Activated T-cell treated with anti-CD3 and anti-CD28 coated beads, Interleukin-2, amount 50 U/mL, for 4 hours (primary cell): ENCODE data around the gene ENDOV. TPM values are rescaled to one million over a fixed set of nuclear protein-coding genes. Genes with fewer than 3 reads are reported as not detected.

Experiments used
- ATAC-seq, 2 donors: fragments of 200-7000 bp; cut with Tn5 transposase; one replicate each; pipeline ENCODE4 v1.10.0; 2021
- DNase-seq: peaks from one replicate; pipeline ENCODE4 v3.0.0-alpha.2; 2020
- H3K27me3 Mint-ChIP-seq: one replicate; pipeline ENCODE4 v1.8.0; 2021; ENCODE audit warnings: low read depth, mixed read lengths
- H3K36me3 Mint-ChIP-seq: one replicate; pipeline ENCODE4 v1.8.0; 2022; ENCODE audit warnings: mixed read lengths; ENCODE audit not compliant: insufficient read depth
- H3K4me1 Mint-ChIP-seq: one replicate; pipeline ENCODE4 v1.8.0; 2021; ENCODE audit warnings: low read depth, mixed read lengths
- H3K4me3 Mint-ChIP-seq: one replicate; pipeline ENCODE4 v1.8.0; 2021; ENCODE audit warnings: mild to moderate bottlenecking, moderate library complexity, mixed read lengths
- H3K9me3 Mint-ChIP-seq: one replicate; pipeline ENCODE4 v1.8.0; 2021; ENCODE audit warnings: mixed read lengths
- total RNA-seq, 3 donors: library from RNA; stranded (reverse); gene quantifications; one replicate each; pipeline ENCODE4 v1.2.1, GENCODE V29; 2021

ENDOV gene
- total RNA-seq, 3 donors from 2014 or later: 11.2 to 12.9 (median 12.4) TPM

- Mint-ChIP-seq H3K36me3 (peaks cover 7% of the 10 kb centered on the region), H3K9me3 (no peaks in the 10 kb centered on the region), H3K27me3 (peaks cover 10% of the 10 kb centered on the region)
These were observed 1.4 kb downstream of the ENDOV start for GRCh38 chr17:80416260-80416939.

DNA sequence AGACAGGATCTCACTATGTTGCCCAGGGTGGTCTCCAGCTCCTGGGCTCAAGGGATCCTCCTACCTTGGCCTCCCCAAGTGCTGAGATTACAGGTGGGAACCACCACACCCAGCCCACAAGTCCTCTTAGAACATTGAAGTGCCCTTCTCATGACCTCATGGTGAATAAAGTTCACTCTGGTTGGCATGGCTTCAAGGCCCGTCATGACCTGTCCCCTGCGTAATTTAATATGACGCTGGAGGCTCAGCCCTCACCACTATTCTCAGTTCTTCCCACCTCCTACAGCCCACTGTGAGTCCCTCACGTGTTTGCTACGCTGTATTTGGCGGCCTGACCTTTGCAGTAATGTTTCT, 1.9 kb downstream of the ENDOV start:
- peaks cover 10% of the 10 kb centered on the region for H3K27me3 Mint-ChIP-seq
- H3K4me3 Mint-ChIP-seq: peak overlapping the region; percentile 86
- no peak for DNase-seq
- peaks cover 27% of the 10 kb centered on the region for H3K4me1 Mint-ChIP-seq
- ATAC-seq: no peak
- H3K9me3 Mint-ChIP-seq: no peaks in the 10 kb centered on the region
- peaks cover 7% of the 10 kb centered on the region for H3K36me3 Mint-ChIP-seq

More at GRCh38 chr17:80416260-80416939, 1.4 kb downstream of the ENDOV start:
- peaks cover 27% of the 10 kb centered on the region for H3K4me1 Mint-ChIP-seq
- DNase-seq (no peak), ATAC-seq (no peak)
- peak overlapping the region; percentile 86 for H3K4me3 Mint-ChIP-seq

- H3K36me3 Mint-ChIP-seq: peaks cover 7% of the 10 kb centered on the region
- no peak overlapping the region for H3K4me3 Mint-ChIP-seq
- H3K27me3 Mint-ChIP-seq: peaks cover 5% of the 10 kb centered on the region
- DNase-seq (no peak), ATAC-seq (no peak)
- H3K4me1 Mint-ChIP-seq: peaks cover 27% of the 10 kb centered on the region
- H3K9me3 Mint-ChIP-seq: no peaks in the 10 kb centered on the region
These were observed 3.6 kb downstream of the ENDOV start for GRCh38 chr17:80418589-80418988.

DNA sequence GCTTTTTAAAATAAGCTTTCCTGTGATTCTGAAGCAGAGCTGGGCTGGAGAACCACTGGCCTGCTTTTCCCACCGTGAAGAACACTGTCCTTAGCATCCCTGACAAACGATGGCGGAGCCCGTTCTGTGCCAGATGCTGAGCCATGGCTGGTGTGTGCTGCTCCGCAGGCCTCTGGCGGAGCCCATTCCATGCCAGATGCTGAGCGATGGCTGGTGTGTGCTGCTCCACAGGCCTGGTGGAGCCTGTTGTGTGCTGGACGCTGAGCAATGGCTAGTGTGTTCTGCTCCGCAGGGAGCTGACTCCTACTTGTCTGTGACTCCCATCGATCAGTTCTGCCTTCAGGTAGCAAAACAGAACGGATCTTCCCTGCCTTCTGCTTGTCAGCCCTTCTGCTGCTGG, 4.3 kb downstream of the ENDOV start:
- Mint-ChIP-seq H3K4me3 (no peak overlapping the region), H3K36me3 (peaks cover 7% of the 10 kb centered on the region), H3K27me3 (peaks cover 3% of the 10 kb centered on the region), H3K4me1 (peaks cover 28% of the 10 kb centered on the region), H3K9me3 (no peaks in the 10 kb centered on the region)
- DNase-seq (no peak), ATAC-seq (no peak)

DNA sequence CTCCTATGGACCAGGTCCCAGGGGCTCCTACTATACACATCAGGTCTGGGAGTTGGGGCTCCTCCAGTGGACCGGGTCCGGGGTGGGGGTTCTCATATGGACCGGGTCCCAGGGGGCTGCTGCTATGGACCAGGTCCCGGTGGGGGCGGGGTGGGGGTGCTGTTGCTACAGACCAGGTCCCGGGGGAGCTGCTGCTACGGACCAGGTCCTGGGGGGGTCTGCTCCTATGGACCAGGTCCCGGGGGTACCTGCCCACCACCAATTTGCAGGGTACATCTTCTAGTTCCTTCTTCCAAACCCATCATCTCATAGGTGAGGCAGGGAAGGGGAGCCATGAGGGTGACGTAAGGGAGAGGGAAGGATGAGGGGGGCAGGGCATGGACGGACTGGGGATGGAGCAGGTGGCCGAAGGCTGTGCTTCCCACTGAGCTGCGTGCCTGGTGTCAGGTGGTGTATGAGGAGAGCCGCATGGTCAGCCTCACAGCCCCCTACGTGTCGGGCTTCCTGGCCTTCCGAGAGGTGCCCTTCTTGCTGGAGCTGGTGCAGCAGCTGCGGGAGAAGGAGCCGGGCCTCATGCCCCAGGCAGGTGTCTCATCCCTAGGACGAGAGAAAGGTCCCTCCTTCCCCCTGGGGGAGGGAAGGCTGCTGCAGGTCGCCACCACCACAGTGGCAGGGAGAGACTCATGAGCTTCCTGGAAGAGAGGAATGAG, 6.6 kb downstream of the ENDOV start:
- peaks cover 11% of the 10 kb centered on the region for H3K27me3 Mint-ChIP-seq
- peaks cover 18% of the 10 kb centered on the region for H3K4me1 Mint-ChIP-seq
- no peaks in the 10 kb centered on the region for H3K9me3 Mint-ChIP-seq
- H3K36me3 Mint-ChIP-seq: peaks cover 7% of the 10 kb centered on the region
- no peak for ATAC-seq
- no peak overlapping the region for H3K4me3 Mint-ChIP-seq
- DNase-seq: no peak

GRCh38 chr17:80422276-80422675, 7.3 kb downstream of the ENDOV start:
- H3K36me3 Mint-ChIP-seq: peaks cover 7% of the 10 kb centered on the region
- peaks cover 11% of the 10 kb centered on the region for H3K27me3 Mint-ChIP-seq
- ATAC-seq: no peak

GRCh38 chr17:80422981-80423380, 8.0 kb downstream of the ENDOV start:
- Mint-ChIP-seq H3K27me3 (peaks cover 11% of the 10 kb centered on the region), H3K4me1 (peaks cover 10% of the 10 kb centered on the region), H3K9me3 (no peaks in the 10 kb centered on the region), H3K4me3 (no peak overlapping the region), H3K36me3 (peaks cover 6% of the 10 kb centered on the region)
- ATAC-seq (no peak), DNase-seq (no peak)

More at GRCh38 chr17:80422276-80422675, 7.3 kb downstream of the ENDOV start:
- Mint-ChIP-seq H3K4me1 (peaks cover 12% of the 10 kb centered on the region), H3K9me3 (no peaks in the 10 kb centered on the region), H3K4me3 (no peak overlapping the region)
- DNase-seq: no peak

DNA sequence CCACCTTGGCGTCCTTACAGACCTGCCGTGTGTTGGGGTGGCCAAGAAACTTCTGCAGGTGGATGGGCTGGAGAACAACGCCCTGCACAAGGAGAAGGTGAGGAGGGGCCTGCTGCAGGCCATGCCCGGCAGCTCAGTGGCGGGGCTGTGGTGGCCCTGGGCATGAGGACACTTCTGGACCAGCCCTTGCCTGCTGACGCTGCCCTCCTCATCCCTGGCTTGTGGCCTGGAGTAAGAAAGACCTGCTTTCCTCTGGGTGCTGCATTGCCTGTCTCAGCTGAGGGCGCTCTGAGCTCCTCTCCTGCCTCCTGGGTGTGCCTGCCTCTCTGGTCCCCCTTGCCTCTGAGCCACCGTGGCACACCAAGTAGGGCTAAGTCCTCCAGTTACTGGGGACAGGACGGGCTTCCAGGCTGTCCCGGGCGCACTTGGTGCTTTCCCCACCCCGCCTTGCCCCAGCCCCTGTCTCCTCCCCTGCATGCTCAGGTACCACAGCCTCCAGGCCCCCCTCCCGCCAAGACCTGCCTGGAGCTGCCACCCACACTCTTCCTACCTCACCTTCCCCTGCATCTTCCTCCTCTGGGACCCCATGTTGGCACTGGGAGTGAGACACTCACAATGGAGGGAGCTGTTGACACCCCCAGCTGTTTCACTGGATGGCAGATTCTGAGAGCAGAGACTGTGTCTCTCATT, 8.7 kb downstream of the ENDOV start:
- peaks cover 8% of the 10 kb centered on the region for H3K4me1 Mint-ChIP-seq
- H3K27me3 Mint-ChIP-seq: peaks cover 11% of the 10 kb centered on the region
- ATAC-seq (no peak), DNase-seq (no peak)
- H3K4me3 Mint-ChIP-seq: no peak overlapping the region
- no peaks in the 10 kb centered on the region for H3K9me3 Mint-ChIP-seq
- H3K36me3 Mint-ChIP-seq: peaks cover 3% of the 10 kb centered on the region

GRCh38 chr17:80424261-80424660, 9.3 kb downstream of the ENDOV start:
- Mint-ChIP-seq H3K27me3 (peaks cover 11% of the 10 kb centered on the region), H3K36me3 (peaks cover 3% of the 10 kb centered on the region), H3K4me1 (peaks cover 8% of the 10 kb centered on the region), H3K4me3 (no peak overlapping the region), H3K9me3 (no peaks in the 10 kb centered on the region)
- no peak for ATAC-seq
- no peak for DNase-seq

DNA sequence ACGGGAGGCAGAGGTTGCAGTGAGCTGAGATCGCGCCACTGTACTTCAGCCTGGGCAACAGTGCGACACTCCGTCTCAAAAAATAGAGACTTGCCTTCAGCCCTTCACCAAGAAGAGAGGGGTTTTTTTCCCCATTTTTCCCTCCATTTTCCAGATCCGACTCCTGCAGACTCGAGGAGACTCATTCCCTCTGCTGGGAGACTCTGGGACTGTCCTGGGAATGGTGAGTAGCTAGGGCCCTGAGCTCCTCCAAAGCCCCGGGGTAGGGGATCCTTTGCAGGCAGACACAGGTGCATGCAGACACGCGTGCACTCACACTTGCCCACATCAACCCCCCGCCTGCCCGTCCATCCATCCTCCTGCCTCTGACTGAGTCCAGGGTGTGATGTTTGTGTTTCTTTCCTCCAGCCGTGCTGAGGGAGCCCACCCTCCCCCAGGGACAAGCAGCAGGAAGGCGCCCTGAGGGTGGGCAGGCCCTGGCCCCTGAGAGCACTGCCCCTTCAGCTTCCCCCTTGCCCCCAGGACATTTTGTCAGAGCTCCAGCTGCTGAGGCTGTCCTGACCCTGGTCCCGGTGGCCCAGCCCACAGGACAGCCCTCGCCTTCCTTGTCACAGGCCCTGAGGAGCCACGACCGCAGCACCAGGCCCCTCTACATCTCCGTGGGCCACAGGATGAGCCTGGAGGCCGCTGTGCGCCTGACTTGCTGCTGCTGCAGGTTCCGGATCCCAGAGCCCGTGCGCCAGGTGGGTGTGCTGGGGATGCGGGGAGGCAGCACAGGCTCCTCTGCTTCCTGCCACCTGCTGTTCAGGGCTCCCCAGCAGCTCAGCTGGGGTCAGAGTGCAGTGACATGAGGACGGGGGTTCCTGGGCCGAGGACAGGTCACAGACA, 10.2 kb downstream of the ENDOV start:
- H3K27me3 Mint-ChIP-seq: peaks cover 11% of the 10 kb centered on the region
- DNase-seq (no peak), ATAC-seq (no peak)
- no peaks in the 10 kb centered on the region for H3K36me3 Mint-ChIP-seq
- H3K4me3 Mint-ChIP-seq: no peak overlapping the region
- peaks cover 8% of the 10 kb centered on the region for H3K4me1 Mint-ChIP-seq
- H3K9me3 Mint-ChIP-seq: no peaks in the 10 kb centered on the region

DNA sequence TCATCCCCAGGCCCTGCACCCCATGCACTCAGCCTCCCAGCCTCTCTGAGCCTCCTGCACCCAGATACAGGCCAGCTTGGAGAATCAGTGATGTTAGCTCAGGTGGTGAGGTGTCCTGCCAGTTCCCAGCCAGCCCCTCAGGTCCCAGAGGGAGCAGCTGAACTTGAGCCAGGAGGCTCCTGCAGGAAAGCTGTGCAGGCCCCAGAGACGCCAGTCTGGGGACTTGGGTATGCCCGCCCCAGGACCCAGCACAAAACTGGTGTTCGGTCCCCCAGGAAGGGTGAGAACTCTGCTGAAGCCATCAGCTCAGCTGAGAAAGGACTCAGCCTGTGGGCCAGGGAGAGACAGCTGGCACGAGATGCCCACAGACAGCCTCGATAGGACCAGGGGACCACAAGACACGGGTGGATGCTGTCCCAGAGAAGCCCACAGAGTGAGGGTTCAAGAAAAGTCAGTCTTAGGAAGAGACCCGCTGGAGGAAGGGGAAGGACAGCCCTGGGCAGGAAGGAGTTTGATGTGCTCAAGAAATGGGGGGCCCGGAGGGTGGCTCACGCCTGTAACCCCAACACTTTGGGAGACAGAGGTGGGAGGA, 11.0 kb downstream of the ENDOV start:
- DNase-seq: no peak
- Mint-ChIP-seq H3K4me1 (peaks cover 8% of the 10 kb centered on the region), H3K36me3 (no peaks in the 10 kb centered on the region), H3K27me3 (peaks cover 11% of the 10 kb centered on the region), H3K4me3 (no peak overlapping the region), H3K9me3 (no peaks in the 10 kb centered on the region)
- no peak for ATAC-seq

DNA sequence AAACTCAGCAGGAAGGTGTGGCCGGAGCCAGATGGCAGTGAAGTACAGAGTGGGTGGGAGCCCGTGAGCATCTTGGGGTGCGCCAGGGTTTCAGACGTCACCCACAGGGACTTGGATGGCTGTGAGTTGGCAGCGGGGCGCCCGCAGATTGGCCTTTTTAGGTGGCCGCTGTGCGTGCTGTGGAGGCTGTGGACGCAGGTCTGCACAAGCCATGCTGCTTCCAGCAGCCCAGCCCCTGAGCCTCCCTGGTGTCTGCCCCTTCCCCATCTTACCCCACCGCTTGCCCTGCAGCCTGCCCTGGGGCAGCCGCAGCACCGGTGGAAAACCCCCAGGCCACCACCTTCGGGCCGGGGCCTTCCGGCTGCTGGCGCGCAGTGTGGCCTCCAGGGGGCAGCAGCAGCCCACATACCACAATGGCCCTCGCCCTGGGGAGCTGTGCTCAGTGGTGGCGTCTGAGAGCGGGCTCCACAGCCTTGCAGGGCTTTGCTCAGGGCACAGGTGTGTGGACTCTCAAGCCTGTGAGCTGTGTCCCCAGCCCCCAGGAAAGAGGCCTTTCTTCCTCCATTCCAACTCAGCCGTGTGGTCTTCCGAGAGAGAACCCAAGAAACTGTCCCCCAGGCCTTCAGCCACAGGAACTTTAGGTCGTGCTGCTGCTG, 11.8 kb downstream of the ENDOV start:
- Mint-ChIP-seq H3K27me3 (peaks cover 11% of the 10 kb centered on the region), H3K4me3 (no peak overlapping the region), H3K9me3 (no peaks in the 10 kb centered on the region), H3K4me1 (peaks cover 8% of the 10 kb centered on the region), H3K36me3 (no peaks in the 10 kb centered on the region)
- peak; percentile 88 for DNase-seq
- ATAC-seq: peak; percentile 98 to 100
